ENCODE measurements around the gene GGTLC2. TPM values are rescaled to one million over a fixed set of nuclear protein-coding genes. Genes with fewer than 3 reads are reported as not detected.

GGTLC2 gene
- total RNA-seq, 1 experiment from 2014 or later: not detected

GRCh38 chr22:22680396-22680795, 36.0 kb downstream of the GGTLC2 start:
- in situ Hi-C loops (cut with HindIII; ENCODE audit: low pct_unique_long_range_greater_than_20kb, low sequenced_read_pairs): no loop called here
- Histone ChIP-seq H3K27me3 (ENCODE audit: control insufficient read depth, insufficient read depth, low read length) (no peaks in the 10 kb centered on the region), H3K4me3 (ENCODE audit: low read depth in 2 of 2, low read length in 2 of 2) (no peak overlapping the region), H3K36me3 (ENCODE audit: control insufficient read depth, insufficient read depth, low read length) (no peaks in the 10 kb centered on the region), H3K9me3 (ENCODE audit: control insufficient read depth, insufficient read depth, low read depth, low read length) (no peaks in the 10 kb centered on the region), H3K4me1 (ENCODE audit: control insufficient read depth, insufficient read depth, low read length) (no peaks in the 10 kb centered on the region), H3K27ac (ENCODE audit: low read length) (no peak overlapping the region)
- no peak for DNase-seq (ENCODE audit: low read depth, low spot score)
- intact Hi-C loops (cut with micrococcal nuclease; ENCODE audit: unreplicated experiment): no loop called here
- TF ChIP-seq SIN3A (IDR thresholded peaks at IDR 0.05; ENCODE audit: borderline replicate concordance, insufficient read depth, low read depth, low read length) (no peak), REST (IDR thresholded peaks at IDR 0.05; ENCODE audit: insufficient read depth in 1 of 2, low read depth in 2 of 2, low read length in 1 of 2) (no peak), CTCF (IDR thresholded peaks at IDR 0.05) (no peak), POLR2AphosphoS5 (IDR thresholded peaks at IDR 0.05; ENCODE audit: low read depth, low read length) (no peak), TCF7L2 (IDR thresholded peaks at IDR 0.05; ENCODE audit: low read depth, low read length) (no peak)
- no peak for ATAC-seq
- ChIA-PET CTCF (no interaction called here), POLR2A (no interaction called here)
- BruUV-seq (replicated peaks): no TSS peak

GRCh38 chr22:22681221-22681739, 36.9 kb downstream of the GGTLC2 start:
- TF ChIP-seq CTCF (IDR thresholded peaks at IDR 0.05) (no peak), POLR2AphosphoS5 (IDR thresholded peaks at IDR 0.05; ENCODE audit: low read depth, low read length) (no peak), SIN3A (IDR thresholded peaks at IDR 0.05; ENCODE audit: borderline replicate concordance, insufficient read depth, low read depth, low read length) (no peak), TCF7L2 (IDR thresholded peaks at IDR 0.05; ENCODE audit: low read depth, low read length) (no peak), REST (IDR thresholded peaks at IDR 0.05; ENCODE audit: insufficient read depth in 1 of 2, low read depth in 2 of 2, low read length in 1 of 2) (no peak)
- ATAC-seq (no peak), DNase-seq (ENCODE audit: low read depth, low spot score) (no peak)
- Histone ChIP-seq H3K4me3 (ENCODE audit: low read depth in 2 of 2, low read length in 2 of 2) (no peak overlapping the region), H3K9me3 (ENCODE audit: control insufficient read depth, insufficient read depth, low read depth, low read length) (no peaks in the 10 kb centered on the region), H3K27ac (ENCODE audit: low read length) (no peak overlapping the region), H3K36me3 (ENCODE audit: control insufficient read depth, insufficient read depth, low read length) (no peaks in the 10 kb centered on the region), H3K27me3 (ENCODE audit: control insufficient read depth, insufficient read depth, low read length) (no peaks in the 10 kb centered on the region), H3K4me1 (ENCODE audit: control insufficient read depth, insufficient read depth, low read length) (no peaks in the 10 kb centered on the region)
- no TSS peak for BruUV-seq (replicated peaks)
- in situ Hi-C loops (cut with HindIII; ENCODE audit: low pct_unique_long_range_greater_than_20kb, low sequenced_read_pairs) (no loop called here), intact Hi-C loops (cut with micrococcal nuclease; ENCODE audit: unreplicated experiment) (no loop called here)
- CTCF ChIA-PET: interaction anchor here (0.5 kb wide), 1 partner anchor 94 kb away, joined by 4 read pairs; no protein-coding TSS in a partner anchor
- POLR2A ChIA-PET: no interaction called here

Data from Panc1 (cell line).